GM19468 (cell line): ENCODE results near the gene DOCK4.

Source experiments
- ATAC-seq: cut with Tn5 transposase; IDR thresholded peaks from one replicate; pipeline ENCODE4 v1.9.1; 2021; ENCODE audit warnings: mild to moderate bottlenecking, moderate library complexity, moderate number of reproducible peaks; ENCODE audit not compliant: unreplicated experiment; ENCODE audit errors: extremely low read depth

The DOCK4 gene

DNA sequence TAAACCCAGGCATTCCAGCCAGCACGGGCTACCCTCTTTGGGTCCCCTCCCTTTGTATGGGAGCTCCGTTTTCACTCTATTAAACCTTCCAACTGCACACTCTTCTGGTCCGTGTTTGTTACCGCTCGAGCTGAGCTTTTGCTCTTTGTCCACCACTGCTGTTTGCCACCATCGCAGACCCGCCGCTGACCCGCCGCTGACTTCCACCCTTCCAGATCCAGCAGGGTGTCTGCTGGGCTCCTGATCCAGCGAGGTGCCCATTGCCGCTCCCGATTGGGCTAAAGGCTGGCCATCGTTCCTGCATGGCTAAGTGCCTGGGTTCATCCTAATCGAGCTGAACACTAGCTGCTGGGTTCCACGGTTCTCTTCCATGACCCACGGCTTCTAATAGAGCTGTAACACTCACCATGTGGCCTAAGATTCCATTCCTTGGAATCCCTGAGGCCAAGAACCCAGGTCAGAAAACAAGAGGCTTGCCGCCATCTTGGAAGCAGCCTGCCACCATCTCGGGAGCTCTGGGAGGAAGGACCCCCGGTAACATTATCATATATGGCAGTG, 14.8 kb upstream of the DOCK4 start:
- no peak for ATAC-seq

DNA sequence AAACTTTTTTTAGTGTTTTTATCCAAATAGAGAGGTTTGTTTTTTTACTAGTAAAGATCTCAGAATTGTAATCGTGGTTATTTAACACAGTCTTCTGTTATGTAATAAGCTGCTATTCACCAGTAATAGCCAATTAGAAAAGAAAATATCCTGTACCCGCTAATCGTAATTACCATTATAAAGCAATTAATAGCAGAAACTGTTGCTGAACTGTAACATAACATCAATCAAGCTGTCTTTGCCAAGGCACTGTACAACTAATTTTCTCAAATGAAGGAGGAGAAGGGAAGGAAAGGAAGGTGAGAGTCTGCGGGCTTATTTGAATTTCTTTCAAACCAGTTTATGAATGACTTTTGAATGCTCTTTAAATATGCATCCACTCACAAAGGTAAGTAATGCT, 9.6 kb upstream of the DOCK4 start:
- ATAC-seq: no peak

DNA sequence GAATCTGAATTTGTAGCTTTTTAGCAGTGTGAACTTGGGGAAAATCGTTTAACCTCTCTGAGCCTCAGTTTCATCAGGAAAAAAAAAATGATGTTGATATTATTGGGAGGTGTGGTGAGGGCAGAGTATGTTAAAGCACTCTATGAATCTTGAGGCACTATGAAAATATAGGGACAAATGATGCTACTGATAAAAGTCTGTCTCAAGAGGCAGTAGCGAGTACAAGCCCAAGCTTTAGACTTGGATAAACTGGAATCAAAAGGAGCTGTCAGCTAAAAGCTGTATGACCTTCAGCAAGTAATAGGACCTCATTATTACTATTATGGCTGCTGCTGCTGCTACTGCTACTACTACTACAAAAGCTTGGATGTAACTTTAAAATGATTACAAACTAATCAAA, 8.7 kb upstream of the DOCK4 start:
- no peak for ATAC-seq

DNA sequence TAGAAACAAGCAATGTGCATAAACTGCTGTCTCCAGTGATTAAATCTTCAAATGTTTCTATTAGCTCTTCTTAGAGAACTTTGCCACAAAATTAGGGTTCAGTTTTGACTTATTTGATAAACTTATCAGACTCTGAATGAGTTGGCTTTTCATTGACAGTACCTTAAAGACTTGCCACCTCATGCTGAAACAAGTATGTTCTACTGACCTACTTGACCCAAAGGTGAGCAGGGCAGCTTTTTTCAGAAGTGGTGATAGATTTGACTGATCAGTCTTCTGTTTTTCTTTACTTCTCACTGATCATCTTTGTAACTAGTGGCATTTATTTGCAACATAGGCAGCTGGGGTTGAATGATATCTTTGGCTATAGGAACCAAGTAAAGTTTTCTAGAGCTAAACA, 8.1 kb upstream of the DOCK4 start:
- ATAC-seq: no peak

DNA sequence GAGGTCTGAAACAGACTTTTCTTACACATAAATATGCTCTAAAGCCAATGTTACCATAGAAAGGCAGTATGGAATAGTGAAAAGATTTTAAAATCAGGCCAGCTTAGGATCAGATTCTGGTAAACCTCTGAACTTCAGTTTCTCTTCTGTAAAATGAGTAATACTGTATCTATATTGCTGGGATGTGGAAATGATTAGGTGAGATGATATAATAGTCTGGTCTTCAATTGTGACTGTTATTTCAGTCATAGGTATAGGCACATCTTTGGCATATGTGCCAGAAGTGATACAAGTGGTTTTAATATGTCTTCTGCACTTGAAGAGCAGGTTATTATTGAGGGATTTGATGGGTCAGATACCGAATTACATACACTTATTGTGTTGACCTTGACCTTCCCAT, 7.5 kb upstream of the DOCK4 start:
- no peak for ATAC-seq

DNA sequence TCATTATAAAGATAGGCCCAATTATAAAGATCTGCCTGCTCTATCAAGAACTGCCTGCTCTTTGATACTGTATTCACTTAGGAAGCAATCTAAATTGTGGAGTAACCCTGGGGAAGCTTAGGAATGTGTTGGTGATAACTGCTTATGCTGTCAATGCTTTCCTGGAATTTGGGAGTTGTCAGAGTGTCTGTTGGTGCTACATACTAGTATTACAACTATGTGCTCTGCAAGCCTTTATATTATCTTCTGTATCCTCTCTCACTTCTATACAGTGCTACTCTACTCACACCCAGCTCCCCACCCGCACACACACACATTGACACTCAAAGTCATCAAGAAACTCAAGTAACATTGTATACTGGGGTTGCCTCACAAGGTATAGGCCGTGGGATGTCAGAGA, 6.4 kb upstream of the DOCK4 start:
- ATAC-seq: no peak

DNA sequence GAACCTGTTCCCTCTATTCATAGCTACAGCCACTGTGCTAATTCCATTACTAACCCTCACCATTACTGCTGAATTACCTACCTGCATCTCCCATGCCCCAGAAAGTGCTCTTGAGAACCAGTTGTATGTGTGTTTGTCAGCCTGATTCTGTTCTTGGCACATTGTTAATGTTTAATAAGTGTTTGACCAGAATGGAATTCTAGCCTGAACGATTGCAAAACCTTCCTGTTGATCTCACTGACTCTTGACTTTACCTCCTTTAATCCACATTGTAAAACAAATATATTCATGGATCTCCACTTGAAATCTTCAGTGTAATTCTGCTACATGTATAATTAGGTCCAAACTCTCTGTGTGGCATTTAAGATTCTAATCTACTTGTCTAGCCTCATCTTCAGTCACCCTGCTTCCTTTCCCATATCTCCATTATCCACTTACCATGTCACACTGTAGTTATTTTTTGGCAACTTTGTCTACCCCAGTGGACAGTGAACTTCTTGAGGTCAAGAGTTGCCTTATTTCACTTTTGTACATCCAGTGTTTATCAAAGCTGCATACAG, 5.2 kb upstream of the DOCK4 start:
- ATAC-seq: no peak

DNA sequence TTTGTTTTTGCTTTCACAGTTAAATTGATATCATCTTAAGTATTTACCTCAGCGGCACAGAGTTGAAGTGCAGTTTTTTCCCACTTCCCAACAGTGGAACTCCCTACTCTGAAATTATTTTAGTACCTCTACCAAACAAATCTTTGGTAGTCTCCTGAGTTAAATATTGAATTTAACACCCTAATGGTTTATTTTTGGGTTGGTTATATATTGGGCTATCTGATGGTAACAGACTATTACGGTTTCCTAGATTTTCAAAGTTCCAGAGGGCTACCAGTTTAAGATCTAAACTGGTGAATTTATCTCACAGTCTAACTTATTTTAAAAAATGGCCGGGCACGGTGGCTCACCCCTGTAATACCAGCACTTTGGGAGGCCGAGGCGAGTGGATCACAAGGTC, 1.6 kb upstream of the DOCK4 start:
- no peak for ATAC-seq

DNA sequence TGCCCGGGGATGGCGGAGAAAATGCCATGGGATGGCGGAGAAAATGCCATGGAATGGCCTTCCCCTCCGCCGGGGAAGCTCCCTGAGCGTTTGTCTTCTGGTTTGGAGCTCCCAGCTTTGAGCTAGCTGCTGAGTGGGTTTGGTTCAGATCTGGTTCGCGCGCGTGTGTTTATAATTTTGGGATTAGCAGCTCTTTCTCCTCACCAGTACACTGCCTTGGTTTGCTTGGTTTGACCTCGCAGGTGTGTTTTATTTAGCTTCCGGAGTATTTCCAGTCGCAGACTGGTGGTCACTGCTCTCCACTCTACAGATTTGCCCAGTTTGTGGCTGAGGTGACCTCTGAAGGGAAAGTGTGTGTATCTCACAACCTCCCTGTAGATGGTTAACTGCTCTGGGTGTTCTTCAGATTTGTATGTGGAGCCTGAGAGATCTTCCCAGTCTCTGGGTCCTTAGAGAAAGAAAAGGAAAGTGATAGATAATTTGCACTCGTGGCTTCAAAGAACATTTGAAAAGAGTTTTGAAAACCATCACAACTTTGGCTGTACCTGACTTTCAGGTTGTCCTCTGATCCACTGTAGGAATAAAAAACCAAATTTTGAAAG, 893 bp upstream of the DOCK4 start:
- ATAC-seq: no peak

DNA sequence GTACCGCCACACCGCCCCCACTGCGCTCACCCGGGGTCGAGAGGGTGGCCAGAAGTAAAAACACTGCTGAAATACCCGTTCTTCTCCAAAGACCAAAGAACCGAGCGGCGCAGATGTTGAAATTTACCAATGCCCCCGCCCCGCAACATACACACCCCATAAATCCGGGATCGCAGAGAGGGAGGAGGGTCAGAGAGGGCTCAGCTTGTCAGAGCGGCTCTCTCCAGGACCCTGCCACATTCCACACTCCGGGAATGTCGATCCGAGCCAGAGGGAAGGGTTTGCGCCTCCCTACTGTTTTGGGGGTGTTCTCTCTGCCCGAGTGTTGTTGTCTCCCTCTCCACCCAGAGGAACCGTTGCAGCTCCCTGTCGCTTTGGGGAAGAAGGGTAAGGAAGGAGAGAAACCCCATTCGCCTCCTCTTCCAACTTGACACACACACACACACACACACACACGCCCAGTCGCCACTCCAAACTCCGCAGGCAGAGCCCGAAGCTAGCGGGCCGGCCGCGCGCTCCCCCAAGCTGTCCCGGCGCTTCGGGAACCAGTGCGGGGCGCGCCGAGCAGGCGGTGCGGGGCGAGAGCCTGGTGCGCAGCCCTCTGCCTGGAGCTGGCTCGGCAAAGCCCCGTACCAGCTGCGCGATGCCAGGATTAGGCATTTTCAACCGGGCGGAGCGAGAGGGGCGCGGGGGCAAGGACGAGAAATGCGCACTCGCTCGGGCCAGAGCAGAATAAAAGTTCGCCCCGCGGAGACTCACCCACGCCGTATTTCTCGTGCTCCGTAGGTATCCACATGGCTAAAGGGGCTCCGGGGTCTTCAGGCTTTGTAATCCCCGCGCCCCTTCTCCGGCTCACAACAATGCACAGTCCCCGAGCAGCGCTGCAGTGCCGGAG, 609 bp downstream of the DOCK4 start:
- ATAC-seq: no peak

DNA sequence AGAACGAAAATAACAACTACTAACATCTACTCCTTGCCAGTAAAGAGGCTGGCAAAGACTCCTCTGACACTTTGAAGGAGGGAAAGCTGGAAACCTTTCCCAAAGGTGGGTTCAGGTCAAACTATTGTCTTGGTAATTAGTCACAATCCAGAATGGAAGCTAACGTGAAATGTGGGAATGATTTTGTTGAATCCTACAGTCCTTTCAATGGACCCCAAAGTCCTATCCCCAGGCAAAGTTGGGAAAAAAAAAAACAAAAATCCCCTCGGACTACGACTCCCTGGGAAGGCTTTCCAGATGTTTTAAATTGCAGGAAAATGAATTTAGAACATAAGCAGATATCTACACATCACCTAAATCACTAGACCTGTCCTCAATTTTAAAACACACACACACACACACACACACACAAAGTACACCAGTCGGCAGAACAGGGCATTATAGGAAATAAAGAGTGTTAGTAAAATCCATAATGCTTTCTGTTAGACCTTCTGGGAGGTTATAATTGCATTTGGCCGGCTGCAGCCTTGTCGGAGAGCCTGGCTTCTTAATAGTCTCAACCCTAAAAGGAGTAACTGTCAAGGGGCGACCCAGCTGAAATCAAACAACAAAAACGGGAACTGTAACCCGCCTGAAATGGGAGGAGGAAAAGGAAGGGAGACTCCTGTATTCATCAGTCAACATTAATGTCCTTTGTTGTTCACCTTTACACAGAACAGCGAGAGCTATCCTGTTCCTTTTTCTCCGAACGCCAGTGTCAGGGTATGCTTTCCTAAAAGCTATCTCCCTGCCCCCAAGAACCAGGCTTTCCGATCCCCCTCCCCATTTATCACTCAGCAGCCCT, 1.5 kb downstream of the DOCK4 start:
- no peak for ATAC-seq

DNA sequence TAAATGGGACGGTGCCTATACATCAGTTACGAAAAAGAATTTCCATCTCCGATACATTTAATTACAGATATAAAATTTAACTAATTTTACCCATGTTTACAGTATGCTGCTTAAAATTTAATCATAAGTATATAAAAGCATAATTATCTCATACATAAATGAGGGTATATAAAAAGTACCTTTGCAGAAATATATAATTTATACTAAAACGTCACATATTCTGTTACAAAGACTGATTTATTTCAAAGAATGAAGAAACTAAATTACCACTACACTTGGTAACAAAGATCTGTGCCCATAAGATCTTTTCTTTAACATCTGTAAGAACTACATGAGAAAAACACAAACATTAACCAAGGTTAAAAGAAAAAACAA, 2.8 kb downstream of the DOCK4 start:
- no peak for ATAC-seq

DNA sequence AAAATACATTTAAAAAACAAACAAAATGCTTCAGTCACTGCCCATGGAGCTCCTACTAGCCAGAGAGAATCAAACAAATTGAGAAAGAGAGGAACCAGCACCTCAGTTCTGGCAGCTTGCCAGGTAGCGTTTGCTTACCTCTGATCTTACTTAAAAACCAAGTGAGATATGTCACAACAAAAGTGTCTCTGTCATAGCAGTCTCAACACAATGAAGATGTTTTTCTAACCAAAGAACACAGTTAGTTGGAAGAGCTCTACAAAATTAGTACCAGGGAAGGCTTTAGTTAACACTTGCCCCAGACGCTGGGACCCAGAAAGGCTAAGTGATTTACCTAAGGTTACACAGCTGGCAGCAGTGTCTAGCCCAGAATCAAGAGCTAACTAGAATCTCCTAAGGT, 3.4 kb downstream of the DOCK4 start:
- ATAC-seq: no peak

DNA sequence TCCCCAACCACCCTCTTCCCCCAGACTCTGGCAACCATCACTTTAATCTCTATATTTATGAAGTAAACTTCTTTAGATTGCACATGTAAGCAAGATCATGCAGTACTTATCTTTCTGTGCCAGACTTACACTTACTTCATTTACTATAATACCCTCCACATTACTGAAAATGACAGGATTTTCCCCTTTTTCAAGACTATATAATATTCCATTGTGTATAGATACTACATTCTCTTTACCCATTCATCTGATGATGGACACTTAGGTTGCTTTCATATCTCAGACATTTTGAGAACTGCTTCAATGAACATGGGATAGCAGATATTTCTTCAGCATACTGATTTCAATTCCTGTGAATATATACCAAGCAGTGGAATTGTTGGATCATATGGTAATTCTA, 4.4 kb downstream of the DOCK4 start:
- no peak for ATAC-seq

DNA sequence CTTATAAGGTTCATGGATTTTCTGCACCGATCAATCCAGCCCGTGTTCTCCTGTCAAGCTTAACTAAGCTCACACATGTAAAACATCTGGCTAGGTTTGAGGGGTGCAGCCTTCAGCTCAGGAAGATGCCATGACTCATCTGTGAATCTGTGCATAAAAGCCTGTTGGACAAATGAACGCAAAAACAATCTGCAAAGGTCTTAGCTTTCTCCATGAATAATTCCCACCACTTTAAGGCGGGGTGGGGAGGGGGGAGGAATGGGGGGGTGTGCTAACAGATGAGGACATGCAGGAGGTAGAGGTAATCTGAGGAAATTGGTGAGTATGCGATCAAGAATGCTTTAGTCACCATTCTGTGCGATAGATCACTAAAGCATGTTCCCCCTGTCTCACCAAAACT, 4.8 kb downstream of the DOCK4 start:
- ATAC-seq: no peak

DNA sequence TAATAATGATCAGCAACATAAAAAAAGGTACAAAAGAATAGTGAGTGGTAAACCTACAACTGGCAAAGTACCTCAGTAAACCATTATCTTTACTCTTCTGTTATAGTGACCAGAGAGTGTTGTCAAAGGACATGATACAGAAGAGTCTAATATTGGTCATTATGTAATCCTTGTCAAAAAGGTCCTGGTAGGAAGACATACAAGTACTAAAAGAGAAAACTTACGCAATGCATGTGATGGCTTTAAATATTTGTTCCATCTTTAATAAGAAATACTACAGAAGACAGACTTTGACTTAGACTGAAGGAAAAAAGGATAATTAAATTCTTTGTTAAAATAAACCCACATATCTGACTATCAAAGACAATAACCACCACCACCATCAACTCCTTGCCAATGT, 6.5 kb downstream of the DOCK4 start:
- ATAC-seq: no peak

DNA sequence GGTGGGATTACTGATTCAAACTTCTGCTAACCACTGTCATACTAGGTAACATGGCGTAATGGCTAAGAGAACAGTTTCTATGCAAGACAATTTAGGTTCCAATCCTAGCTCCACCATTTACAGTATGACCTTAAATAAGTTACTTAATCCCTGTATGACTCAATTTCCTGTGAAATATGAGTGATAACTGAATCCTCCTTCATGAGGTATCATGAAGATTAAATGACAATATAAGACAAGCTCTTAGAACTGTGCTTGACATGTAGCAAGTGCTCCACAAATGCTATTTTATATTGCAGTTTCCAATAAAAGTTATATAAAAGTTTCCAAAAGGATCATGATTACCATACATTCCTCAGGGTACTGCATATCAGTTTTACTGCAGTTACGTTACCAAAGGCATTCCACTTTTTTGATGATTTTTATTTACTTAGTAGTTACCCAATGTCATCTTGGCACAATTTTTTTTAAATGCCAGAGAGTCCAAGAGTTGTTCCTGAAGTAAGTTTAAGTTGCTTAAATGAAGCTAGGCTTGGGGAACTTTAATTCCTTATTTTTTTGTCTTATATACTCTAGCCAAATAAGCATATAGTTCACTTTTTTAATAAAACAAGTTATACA, 7.1 kb downstream of the DOCK4 start:
- ATAC-seq: no peak

DNA sequence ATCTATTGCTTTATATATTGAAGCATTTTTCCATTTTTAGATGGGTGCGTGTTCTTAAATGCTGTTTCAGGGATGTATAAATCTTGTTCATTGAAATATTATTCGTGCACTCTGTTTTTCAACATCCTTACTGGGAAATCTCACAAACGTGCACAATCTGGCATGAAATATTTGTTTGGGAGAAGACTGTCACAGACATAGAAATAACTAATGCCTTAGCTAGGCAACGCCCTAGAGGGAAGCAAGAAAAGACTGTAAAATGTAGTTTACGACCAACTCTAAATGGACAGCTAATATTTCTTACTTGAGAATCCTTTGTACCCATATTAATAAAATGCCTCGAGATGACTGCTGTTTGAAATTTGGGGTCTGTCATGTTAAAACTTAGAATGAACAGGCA, 8.9 kb downstream of the DOCK4 start:
- no peak for ATAC-seq

DNA sequence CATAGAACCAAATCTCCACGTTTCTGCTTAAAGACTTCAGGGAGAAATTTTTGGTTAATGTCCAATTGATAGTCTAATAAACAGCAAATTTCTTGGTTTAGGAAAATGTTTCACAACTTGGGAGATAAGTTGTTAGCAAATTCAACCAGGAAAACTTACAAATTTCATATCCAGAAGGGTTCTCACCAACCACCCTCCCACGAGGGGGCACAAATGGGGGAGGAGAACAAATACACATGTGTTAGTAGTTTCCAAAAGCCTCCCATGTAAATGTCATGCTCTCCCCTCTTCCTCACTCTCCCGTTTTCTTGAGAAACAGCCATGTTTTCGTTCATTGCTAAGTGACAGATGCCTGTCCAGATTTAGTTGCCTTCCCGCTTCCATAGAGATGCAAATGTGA, 10.5 kb downstream of the DOCK4 start:
- ATAC-seq: no peak

DNA sequence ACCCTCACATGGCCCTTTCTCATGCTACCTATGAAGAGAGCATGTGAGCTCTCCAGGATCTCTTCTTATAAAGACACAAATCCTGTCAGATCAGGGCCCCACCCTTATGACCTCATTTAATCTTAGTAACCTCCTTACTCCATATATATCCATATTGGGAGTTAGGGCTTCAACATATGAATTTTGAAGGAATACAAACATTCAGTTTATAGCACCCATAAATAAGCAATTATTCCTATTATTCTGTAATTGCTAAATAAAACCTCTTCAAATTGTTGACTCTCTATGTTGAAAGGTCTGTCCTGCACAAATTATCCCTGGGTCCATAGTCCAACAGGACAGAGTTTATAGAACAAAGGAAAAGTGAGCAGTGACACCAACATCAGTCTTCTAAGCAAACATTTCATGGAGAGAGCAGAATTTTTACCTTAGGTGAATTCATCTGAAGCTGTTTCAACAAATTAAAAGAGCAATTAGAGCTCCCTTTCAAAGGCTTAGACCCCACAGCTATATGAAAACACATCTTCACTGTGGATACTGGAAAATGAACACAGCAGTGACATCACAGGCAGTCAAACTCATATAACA, 12.2 kb downstream of the DOCK4 start:
- ATAC-seq: no peak
